GM21529 (cell line): ENCODE measurements around the gene PTPRN2.

Experiments used
- ATAC-seq: cut with Tn5 transposase; IDR thresholded peaks from one replicate; pipeline ENCODE4 v1.9.1; 2021; ENCODE audit not compliant: unreplicated experiment

PTPRN2 gene

DNA sequence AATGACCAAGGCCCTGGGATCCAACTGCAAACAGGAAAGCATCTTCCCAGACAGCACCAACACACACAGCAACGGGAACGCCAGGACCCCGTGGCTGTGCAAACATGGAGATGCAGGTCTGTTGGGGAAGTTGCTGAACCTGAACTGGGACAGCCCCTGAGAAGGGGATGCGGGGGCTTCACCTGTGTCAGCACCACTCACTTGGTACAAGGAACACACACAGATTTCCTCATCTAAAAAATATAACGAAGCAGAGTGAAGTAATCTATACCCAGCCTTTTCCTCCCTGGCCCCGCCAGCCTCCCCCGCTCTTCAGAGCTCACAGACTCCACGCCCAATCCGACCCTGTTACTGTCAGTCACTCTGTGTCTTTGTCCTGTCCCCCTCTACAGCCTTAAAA lies 93.0 kb downstream of the PTPRN2 start:
- no peak for ATAC-seq

DNA sequence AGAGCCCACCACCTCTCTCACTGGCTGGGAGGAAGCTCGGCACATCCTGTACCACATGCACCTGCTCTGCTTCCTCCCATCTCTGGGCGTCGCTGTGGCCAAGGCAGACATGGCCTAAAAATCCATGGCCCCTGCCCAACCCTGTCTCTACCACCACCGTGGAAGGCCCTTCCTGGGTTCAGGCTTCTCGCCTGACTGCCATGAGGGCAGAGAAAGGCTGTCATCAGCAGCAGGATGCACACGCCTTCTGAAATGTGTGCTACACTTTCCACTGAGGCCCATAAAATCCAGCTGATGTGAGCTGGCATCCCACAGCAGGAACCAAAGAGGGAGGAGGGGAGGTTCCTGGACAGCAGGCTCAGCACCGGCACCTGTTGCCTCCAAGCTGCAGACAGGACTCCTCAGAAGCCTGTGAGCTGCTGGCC lies 93.4 kb downstream of the PTPRN2 start:
- no peak for ATAC-seq

DNA sequence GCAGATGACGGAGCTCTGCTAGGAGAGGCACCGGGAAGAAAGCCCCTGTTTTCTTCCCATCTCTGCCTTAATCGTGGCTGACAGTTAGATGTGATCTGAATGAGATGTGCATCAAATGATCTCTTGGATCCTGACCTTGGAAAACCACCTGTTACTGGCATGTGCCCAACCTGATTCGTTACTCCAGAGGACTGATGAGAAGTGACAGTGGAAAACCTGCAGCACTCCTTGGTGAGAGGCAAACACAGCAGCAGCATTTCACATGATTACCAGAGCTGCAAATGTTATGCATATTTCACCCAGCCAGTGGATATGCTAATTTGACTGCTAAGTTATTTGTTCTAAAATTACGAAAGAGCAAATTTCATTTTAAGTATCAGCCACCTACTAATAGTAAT lies 95.3 kb downstream of the PTPRN2 start:
- no peak for ATAC-seq

DNA sequence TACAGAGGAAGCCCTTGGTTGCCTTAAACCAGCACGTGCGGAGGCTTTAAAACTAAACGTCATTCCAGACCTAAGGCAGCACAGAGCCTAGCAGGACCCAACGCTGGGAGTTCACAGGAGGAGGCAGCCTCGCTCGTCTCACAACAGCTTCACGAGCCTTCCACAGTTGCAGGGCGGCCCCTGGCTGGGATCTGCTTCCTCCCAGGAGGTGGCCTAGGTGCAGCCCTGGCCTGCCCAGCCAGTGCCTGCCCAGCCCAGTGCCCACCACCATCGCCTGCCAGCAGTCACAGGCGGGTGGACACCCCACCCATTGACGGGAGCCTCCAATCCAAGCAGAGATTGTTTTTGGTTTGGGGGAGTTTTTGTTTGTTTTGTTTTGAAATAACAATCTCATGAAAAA lies 96.5 kb downstream of the PTPRN2 start:
- no peak for ATAC-seq

DNA sequence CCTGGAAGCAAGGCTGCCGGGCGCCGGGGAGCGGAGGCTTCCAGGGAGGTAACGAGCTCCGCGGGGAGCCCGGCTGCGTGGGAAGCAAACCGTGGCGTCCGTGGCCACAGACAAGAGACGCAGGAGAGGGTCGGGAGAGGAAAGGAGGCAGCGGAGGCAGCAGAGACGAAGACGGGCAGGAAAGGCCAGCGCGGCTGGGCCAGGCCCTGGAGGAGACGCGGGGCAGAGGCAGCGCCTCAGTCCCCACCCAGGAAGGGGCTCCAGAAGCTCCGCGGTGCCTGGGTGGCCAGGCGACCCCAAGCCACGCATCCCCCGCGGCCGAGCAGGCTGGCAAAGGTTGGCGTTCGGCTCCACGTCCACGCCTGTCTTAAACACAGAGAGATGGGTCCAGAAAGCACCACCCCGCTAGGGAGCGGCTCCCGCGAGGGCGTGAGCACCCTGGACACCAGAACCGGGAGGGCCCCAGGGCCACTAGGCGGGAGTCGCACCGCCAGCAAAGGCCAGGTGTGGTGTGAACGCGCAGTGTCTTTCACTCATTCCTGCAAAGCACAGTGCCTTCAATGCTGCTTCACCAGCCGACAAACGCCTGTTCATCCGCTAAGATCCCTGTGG lies 97.3 kb downstream of the PTPRN2 start:
- no peak for ATAC-seq

DNA sequence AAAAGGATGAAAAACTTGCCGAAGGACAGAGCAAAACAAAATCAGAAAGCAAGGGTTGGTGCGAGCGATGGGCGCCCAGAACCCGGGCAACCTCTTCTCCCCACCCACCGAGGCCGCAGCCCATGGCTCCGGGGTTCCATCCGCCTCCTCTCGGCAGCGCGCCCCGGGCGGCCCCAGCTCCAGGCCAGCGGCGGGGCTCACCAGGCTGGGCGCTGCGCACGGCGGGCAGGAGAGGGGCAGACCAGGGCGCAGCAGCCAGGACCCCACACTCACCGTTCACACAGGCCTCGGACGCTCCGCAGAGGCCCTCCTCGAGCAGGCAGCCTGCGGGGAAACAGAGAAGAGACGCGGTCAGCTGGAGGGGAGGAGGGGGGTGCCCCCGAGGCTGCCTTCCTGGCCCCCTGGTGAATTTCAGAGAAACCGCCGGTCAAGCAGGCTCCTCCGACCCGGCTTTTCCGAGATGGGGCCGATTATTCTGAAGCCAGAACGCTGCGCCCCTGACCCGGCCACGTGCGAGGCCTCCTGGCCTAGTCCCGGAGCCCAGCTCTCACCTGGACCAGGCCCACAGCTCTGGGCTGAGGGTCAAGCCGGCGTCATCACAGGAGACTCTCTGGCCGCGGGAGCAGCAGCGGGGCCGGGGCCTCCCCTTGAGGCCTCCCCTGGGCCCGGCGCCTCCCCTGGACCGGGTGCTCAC lies 98.0 kb downstream of the PTPRN2 start:
- ATAC-seq: no peak

DNA sequence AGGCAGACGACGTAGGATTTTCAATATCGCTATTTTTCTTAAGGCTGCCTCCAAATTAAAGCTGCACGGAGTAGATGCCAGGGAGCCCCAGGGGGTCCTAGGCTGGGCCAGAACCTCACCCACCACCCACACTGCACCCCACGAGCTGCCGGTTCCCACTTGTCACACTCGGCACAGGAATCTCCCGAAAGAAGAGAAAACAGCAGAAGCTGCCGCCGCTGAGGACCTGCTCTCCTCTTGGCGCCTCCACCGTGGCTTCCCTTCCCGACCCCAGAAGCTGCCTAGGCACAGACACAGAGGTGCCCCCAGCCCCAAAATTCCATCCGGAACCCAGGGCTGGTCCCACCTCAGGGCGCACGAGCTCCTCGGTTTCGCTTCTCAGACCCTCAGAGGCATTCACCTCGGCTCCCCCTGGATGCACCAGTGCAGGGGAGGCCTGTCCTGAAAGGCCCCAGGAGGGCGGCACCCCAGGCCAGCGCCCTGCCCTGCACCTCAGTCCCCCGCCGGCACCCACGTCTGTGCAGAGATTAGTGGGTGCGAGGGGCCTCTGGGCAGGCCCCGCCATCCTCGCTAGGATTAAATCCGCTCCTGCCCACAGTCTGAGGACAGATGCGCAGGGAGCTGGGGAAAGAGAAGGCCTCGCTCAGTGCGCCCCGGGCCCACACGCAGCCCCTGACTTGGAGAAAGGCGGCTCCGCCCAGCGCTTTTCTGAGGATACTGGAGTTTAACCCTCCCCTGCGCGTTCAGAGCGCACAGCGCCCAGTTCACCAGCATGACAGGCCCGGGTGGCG lies 99.2 kb downstream of the PTPRN2 start:
- ATAC-seq: no peak

DNA sequence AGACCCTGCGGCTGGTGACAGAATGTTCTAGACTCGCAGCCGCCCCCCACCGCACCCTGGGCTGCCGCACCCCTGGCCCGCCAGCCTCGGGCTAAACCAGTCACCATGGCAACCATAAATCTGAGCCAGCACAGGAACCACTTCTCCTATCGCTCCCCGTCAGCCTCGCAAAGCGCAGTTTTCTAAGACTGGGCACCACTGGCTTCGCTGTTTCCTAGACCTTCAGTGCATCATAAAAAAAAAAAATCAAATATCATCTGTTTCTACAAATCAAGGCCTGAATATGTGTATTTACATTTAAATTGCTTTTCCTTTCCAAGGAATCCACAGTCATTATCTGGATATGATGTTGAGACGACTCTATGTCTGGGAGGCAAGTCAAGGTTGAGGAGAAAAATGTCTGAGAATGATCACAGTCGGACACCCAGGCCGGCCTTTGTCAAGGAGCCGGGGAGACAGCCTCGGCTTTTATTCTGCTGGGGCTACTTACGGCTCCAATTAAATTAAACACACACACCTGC lies 99.9 kb downstream of the PTPRN2 start:
- ATAC-seq: no peak

DNA sequence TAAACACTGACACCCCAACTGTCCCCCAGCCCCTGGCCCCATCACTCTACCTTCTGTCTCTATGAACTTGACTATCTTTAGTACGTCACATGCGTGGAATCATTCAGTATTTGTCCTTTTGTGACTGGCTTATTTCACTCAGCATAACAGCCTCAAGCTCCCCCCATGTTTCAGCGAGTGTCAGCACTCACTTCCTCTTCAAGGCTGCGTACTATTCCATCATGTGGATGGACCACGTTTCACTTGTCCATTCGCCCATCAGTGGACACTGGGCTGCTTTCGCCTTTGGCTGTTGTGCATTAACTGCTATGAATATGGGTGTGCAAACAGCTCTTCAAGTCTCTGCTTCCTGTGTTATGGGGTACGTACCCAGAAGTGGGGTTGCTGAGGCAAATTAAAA lies 100.7 kb downstream of the PTPRN2 start:
- ATAC-seq: no peak

DNA sequence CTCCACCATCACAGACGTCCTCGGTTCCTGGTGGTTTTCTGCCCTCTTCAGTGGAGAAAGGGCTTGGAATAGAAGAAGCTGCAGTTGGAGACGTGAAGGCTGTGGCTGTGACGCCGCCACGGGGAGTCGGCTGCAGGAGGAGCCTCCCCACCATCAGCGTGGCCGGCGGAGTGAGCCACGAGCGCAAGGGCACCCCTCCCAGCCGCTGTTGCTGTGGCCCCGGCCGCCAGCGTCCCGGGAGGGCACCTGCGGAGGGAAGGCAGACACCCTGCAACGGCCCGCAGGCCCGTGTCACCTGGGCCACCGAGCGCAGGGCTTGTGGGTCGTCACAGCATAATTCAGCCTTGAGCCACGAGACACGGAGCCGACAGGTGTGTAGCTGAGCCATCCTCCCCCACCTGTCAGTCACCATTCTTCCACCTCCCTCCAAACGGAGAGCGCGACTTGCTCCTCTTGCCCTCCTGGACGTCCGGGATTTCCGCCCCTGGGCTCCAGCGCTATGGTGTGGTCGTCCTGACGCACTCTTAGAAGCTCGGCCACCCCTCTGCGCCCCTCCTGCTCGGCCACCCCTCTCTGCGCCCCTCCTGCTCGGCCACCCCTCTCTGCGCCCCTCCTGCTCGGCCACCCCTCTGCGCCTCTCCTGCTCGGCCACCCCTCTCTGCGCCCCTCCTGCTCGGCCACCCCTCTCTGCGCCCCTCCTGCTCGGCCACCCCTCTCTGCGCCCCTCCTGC lies 102.7 kb downstream of the PTPRN2 start:
- no peak for ATAC-seq

DNA sequence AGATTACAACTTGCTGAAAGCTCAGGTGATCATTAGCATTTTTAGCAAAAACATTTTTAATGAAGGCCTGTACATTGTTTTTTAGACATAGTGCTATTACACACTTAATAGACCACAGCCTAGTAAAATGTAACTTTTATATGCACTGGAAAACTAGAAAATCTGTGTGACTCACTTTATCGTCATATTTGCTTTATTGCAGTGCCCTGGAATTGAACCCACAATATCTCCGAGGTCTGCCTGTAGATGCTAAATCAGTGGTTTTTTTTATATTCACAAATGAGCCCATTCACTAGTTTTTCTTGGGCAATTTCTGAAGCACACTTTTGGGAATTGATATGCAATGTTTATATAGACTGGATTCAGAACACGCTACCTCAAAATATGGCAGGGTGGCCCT lies 105.1 kb downstream of the PTPRN2 start:
- ATAC-seq: no peak

DNA sequence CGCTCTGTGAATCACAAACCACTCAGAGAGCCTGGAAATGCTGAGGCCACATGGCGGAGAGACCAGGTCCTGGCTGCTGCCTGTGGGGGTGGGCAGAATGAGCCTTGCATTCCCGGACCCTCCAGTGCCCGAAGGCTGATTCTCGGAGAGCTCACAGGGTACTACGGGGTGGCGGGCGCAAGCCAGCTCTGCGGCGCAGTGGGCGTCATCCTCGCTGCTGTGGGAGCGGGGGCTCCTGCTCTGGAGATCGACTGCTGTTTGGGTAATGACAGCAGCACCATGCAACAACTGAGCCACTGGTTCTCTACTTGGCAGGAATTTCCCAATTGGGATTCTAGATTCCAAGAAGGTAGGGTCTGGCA lies 108.0 kb downstream of the PTPRN2 start:
- ATAC-seq: no peak

DNA sequence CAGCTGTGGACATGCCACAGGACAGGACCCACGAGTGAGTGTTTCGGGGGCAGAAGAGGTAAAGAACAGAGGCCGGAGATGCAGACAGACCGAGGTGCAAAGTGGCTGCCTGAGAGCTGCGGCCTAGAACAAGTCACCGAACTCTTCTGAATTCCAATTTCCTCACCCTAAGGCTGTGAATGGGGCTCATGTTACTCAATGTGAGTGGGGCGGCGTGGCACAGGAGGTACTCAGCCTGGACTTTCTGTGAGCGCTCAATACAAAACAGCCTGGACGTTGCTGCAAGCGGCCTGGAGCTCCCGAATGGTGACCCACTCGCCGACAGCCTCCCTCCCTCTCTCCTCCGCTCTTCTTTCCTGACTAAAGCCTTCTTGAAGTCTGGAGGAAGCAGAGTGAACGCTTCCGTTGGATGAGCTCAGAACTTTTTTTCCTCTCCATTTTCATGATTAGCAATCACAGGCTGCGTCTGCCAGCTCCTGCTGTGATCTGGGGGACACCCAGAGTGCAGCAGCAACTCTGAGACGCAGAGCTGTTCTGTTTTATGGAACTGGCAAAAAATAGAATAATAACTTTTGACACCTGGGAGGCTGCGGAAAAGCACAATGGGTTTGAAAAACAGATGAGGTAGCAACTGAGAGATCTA lies 108.5 kb downstream of the PTPRN2 start:
- no peak for ATAC-seq

DNA sequence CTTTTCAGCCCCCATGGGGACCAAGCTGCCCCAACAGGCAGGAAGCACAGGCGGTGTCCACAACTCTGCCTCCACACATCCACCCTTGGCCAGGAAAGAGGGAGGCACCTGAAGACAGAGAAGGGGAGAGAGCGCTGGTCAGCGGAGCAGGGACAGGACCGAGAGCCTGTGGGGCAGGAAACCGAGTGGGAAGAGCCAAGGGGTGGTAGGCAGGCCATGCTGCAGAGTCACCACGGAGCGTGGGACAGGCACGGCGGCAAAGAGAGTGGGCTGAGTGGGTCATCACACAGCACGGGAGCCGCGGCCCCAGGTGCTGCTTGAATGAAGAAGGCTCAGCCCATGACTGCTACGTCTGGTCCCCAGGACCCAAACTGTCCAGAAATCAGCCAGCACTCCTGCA lies 109.8 kb downstream of the PTPRN2 start:
- ATAC-seq: no peak

DNA sequence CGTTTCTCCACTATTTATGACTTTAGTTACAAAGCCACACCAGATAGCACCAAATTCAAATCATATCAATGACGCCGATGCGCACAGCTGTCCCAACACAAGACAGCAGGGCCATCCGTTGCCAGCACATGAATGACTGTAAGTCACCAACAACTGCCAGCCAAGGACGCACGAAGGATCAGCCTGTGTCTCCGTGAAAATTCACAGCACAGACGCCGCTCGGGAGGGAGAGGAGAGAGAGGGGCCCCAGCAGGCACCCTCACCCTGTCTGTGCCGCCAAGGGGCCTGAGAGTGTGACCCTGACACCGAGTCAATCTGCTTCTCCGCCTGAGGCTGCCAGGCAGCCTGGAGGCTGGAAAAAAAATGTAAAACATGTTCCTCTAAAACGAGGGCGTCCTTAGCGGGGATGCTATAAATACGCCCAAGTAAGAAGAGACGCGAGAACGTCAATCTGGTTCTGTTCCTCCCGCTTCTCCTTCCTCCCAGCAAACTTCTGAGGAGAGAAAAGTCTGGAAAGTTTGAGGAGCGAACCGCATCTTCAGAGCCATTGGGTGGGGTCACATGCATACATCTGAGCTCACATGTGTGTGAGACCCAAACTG lies 111.2 kb downstream of the PTPRN2 start:
- ATAC-seq: no peak

DNA sequence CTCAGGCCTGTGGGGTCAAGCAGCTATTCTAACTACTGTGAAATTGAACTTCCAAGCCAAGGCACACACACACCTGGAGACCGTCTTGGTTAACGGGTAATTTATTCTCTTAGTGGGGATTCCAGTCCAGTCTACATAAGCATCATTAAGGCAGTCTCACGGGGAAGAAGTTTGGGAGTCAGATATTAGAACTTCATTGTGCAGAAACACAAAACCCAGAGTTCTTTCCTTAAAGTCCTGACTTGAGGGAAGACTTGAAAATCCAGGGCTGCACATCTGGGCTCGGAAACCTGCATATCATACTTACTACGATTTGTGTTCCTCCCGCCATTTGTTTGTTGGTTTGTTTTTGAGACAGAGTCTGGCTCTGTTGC lies 112.0 kb downstream of the PTPRN2 start:
- no peak for ATAC-seq

DNA sequence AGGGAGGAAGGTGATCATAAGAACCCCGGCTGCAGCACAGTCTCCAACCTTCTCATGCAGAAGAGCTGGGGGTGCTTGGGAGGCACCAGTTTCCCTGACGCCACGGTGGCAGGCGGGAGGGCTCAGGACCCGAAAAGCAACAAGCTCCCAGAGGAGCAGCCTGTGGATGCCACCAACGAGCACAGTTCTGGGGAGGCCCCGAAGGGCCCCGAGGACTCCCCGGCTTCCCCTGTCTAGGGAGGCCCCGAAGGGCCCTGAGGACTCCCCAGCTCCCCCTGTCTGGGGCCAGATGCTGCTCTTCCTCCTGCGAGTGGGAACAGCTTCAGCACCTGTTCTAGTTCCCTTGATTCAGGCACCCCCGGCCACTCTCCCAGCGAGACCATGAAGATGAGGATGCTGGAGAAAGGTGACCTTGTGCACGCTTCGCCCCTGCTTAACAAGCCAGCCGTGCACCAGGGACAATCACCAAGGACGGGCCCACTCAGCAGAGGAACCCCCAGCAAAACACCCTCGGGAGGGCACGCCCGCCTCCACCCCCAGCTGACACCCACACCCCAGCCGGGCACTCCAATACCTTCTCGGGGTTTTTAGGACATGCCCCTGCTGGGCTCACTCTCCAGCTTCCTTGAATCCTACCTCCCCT lies 112.5 kb downstream of the PTPRN2 start:
- ATAC-seq: no peak

DNA sequence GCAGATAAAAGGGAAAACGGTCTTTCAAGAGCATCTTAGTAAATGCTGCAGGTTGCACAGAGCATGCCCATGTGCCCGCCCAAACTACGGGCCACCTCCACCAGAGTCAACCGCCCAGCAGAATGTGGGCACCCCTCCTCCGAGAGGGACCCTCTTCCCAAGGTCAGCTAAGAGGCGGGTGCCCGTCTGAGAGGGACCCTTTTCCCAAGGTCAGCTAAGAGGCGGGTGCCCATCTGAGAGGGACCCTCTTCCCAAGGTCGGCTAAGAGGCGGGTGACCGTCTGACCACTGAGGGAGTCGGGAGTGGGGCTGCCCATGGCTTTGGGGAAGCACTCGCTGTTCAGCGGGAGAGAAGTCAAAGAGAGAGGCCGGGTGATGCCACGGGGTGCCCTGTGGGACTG lies 113.1 kb downstream of the PTPRN2 start:
- ATAC-seq: no peak

DNA sequence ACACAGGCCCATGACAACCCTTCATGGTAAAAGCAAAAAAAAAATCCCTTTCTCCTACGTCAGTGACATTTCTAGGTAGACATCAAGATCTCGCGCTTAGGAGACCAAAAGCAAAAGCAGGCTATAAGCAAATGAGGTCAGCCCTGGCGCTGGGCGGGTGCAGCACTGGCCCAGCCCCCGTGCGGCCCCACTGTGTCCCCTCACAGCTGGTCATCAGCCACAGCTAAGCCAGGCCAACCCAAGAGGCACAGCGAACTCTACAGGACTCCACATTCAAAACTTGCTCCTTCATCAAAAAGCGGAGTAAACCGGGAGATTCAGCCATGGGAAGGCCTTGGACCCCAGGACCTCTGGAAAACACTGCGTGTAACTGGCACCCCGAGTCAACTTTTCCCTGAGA lies 113.7 kb downstream of the PTPRN2 start:
- ATAC-seq: no peak

DNA sequence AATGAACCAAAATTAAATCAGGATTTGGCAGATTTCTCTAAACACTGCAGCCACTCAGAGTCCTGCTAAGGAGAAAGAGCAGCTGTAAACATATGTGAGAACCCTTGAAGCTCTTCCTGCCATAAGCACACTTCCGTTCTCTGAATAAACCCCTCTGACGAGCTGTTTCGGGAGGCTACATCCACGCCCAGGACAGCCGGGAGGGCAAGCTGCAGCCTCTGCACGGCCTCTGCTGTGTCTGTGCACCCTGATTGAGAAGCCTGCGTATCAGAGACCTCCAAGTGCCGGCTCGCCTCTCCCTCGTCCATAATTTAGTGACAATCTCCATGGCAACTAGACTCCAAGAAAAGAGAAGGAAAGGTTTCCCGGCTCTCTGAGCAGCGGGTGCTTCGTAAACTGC lies 114.4 kb downstream of the PTPRN2 start:
- no peak for ATAC-seq
